CD4-positive, alpha-beta memory T cell (primary cell): ENCODE results near the gene DHRS13. TPM values are rescaled to one million over a fixed set of nuclear protein-coding genes. Genes with fewer than 3 reads are reported as not detected.
A peak's percentile ranks its signal among the peaks of the same experiment; 100 is the strongest.

Experiments used
- CTCF ChIA-PET: fragments of 350-600 bp; sonication (Branson Sonifier 250); formaldehyde crosslinking; loops from one replicate; lab custom pipeline; 2021; ENCODE audit warnings: inconsistent platforms; ENCODE audit not compliant: partially characterized antibody; lab: Charles Lee
- POLR2A ChIA-PET: fragments of 350-600 bp; sonication (Branson Sonifier 250); formaldehyde crosslinking; loops from one replicate; lab custom pipeline; 2021; ENCODE audit not compliant: partially characterized antibody; lab: Charles Lee
- DNase-seq, 5 donors: peaks; one replicate each; pipeline versions ENCODE4 v3.0.0 to v3.0.0-alpha.2; 2020 to 2022; ENCODE audit warnings: mixed read lengths in 1 of 5
- H3K27ac ChIP-seq: one replicate; pipeline ENCODE4 v1.7.0; 2013; ENCODE audit warnings: low read depth, low read length
- H3K27me3 ChIP-seq: 2 replicates; pipeline ENCODE4 v1.7.0; 2013; ENCODE audit warnings: mild to moderate bottlenecking, low read length, moderate library complexity; ENCODE audit not compliant: insufficient read depth
- H3K36me3 ChIP-seq: 2 replicates; pipeline ENCODE4 v1.7.0; 2013; ENCODE audit warnings: mild to moderate bottlenecking, low read length, moderate library complexity; ENCODE audit not compliant: insufficient read depth
- H3K4me1 ChIP-seq: 2 replicates; pipeline ENCODE4 v1.7.0; 2013; ENCODE audit warnings: mild to moderate bottlenecking, low read length, moderate library complexity; ENCODE audit not compliant: insufficient read depth
- H3K4me3 ChIP-seq, 2 donors: one replicate each; pipeline ENCODE4 v1.7.0; 2013; ENCODE audit warnings: low read length in 2 of 2, mild to moderate bottlenecking in 1 of 2
- H3K9me3 ChIP-seq, 2 donors: one replicate each; pipeline ENCODE4 v1.7.0; 2013; ENCODE audit warnings: low read length in 2 of 2, control low read depth in 1 of 2; ENCODE audit not compliant: control insufficient read depth in 1 of 2
- H3K27ac Mint-ChIP-seq, 7 donors: one replicate each; pipeline ENCODE4 v1.8.0; 2020 to 2021; ENCODE audit warnings: mixed read lengths in 7 of 7, mild to moderate bottlenecking in 6 of 7, inconsistent platforms in 3 of 7, moderate library complexity in 3 of 7
- H3K27me3 Mint-ChIP-seq, 2 donors: one replicate each; pipeline ENCODE4 v1.8.0; 2020 to 2021; ENCODE audit warnings: mixed read lengths in 2 of 2
- H3K36me3 Mint-ChIP-seq, 2 donors: one replicate each; pipeline ENCODE4 v1.8.0; 2020 to 2021; ENCODE audit warnings: mixed read lengths in 2 of 2, inconsistent platforms in 1 of 2, mild to moderate bottlenecking in 1 of 2
- H3K4me1 Mint-ChIP-seq, 4 donors: one replicate each; pipeline ENCODE4 v1.8.0; 2020 to 2021; ENCODE audit warnings: mixed read lengths in 4 of 4, mild to moderate bottlenecking in 1 of 4
- H3K4me3 Mint-ChIP-seq, 8 donors: one replicate each; pipeline ENCODE4 v1.8.0; 2020 to 2021; ENCODE audit warnings: mixed read lengths in 8 of 8, mild to moderate bottlenecking in 7 of 8, moderate library complexity in 6 of 8, inconsistent platforms in 3 of 8
- H3K9me3 Mint-ChIP-seq, 8 donors: one replicate each; pipeline ENCODE4 v1.8.0; 2020 to 2021; ENCODE audit warnings: mixed read lengths in 8 of 8, mild to moderate bottlenecking in 5 of 8, inconsistent platforms in 3 of 8, moderate library complexity in 1 of 8
- intact Hi-C: fragments of 100-400 bp; cut with micrococcal nuclease; formaldehyde crosslinking; loops from one replicate; pipeline ENCODE4 v1.15.1; 2023
- polyA plus RNA-seq, 2 donors: library from polyadenylated mRNA; unstranded; fragments of 300-500 nt; fragmentation: Illumina TruSeq; gene quantifications; one replicate each; pipeline ENCODE4 v1.2.3, GENCODE V29; 2021
- total RNA-seq, 2 experiments: library from RNA; stranded (reverse); gene quantifications; one replicate each; pipeline ENCODE4 v1.2.3, GENCODE V29; 2021

The DHRS13 gene
- total and polyA plus RNA-seq, 4 experiments from 2014 or later = 15.1 to 49.6 (median 32.1) TPM

- H3K36me3 ChIP-seq = no peaks in the 10 kb centered on the region
Measured at GRCh38 chr17:28944343-28944742, 41.5 kb upstream of the DHRS13 start.

GRCh38 chr17:28942925-28943324, 40.0 kb upstream of the DHRS13 start:
- intact Hi-C loops = no loop called here
- CTCF ChIA-PET = interaction anchor here (1.1 to 1.6 kb wide), 4 partner anchors 11 to 193 kb away, joined by 3 to 5 read pairs (median 4); partner anchors contain the start of gene DHRS13
- H3K4me1 Mint-ChIP-seq = peaks cover 60 to 92% (median 79%) of the 10 kb centered on the region in 4 donors
- POLR2A ChIA-PET = interaction anchor here (1.2 kb wide), 1 partner anchor 13 kb away, joined by 5 read pairs; no protein-coding TSS in a partner anchor
- peak overlapping the region in 1 of 8 donors; percentile 26 for H3K4me3 Mint-ChIP-seq
- Histone ChIP-seq H3K27me3 (no peaks in the 10 kb centered on the region), H3K4me3 (no peak overlapping the region), H3K36me3 (peaks cover 5% of the 10 kb centered on the region), H3K9me3 (no peaks in the 10 kb centered on the region), H3K4me1 (peaks cover 84% of the 10 kb centered on the region), H3K27ac (no peak overlapping the region)
- peak overlapping the region in 3 of 7 donors; percentile 6 to 82 (median 46) for H3K27ac Mint-ChIP-seq
- no peaks in the 10 kb centered on the region for H3K9me3 Mint-ChIP-seq
- peaks cover 16 to 68% of the 10 kb centered on the region in 2 donors for H3K36me3 Mint-ChIP-seq
- no peak for DNase-seq
- H3K27me3 Mint-ChIP-seq = no peaks in the 10 kb centered on the region

More at GRCh38 chr17:28944343-28944742, 41.5 kb upstream of the DHRS13 start:
- Histone ChIP-seq H3K4me3 (no peak overlapping the region), H3K4me1 (peaks cover 81% of the 10 kb centered on the region), H3K27me3 (no peaks in the 10 kb centered on the region), H3K27ac (no peak overlapping the region), H3K9me3 (no peaks in the 10 kb centered on the region)
- ChIA-PET POLR2A (interaction anchor here (0.9 to 9.9 kb wide), 3 partner anchors 7 to 17 kb away, joined by 3 to 257 read pairs (median 134); no protein-coding TSS in a partner anchor), CTCF (interaction anchor here (0.7 to 1.7 kb wide), 6 partner anchors 15 to 217 kb away, joined by 3 to 5 read pairs (median 3); partner anchors contain the start of gene DHRS13)
- Mint-ChIP-seq H3K27me3 (no peaks in the 10 kb centered on the region), H3K4me3 (peak overlapping the region in 3 of 8 donors; percentile 43 to 67 (median 53)), H3K27ac (peak overlapping the region in 4 of 7 donors; percentile 3 to 96 (median 42)), H3K9me3 (no peaks in the 10 kb centered on the region), H3K4me1 (peaks cover 56 to 92% (median 77%) of the 10 kb centered on the region in 4 donors), H3K36me3 (peaks cover 17 to 71% of the 10 kb centered on the region in 2 donors)
- intact Hi-C loops = no loop called here
- no peak for DNase-seq

GRCh38 chr17:28941251-28941650, 38.4 kb upstream of the DHRS13 start:
- Histone ChIP-seq H3K4me1 (peaks cover 84% of the 10 kb centered on the region), H3K27me3 (no peaks in the 10 kb centered on the region), H3K4me3 (no peak overlapping the region), H3K27ac (no peak overlapping the region), H3K9me3 (no peaks in the 10 kb centered on the region), H3K36me3 (peaks cover 5% of the 10 kb centered on the region)
- H3K27me3 Mint-ChIP-seq = no peaks in the 10 kb centered on the region
- H3K4me3 Mint-ChIP-seq = peak overlapping the region in 1 of 8 donors; percentile 83
- DNase-seq = no peak
- ChIA-PET POLR2A (interaction anchor here (0.9 to 10.8 kb wide), 5 partner anchors 8 to 294 kb away, joined by 3 to 134 read pairs (median 4); partner anchors contain the start of genes FLOT2 and PHF12), CTCF (no interaction called here)
- intact Hi-C loops = no loop called here
- peaks cover 59 to 92% (median 77%) of the 10 kb centered on the region in 4 donors for H3K4me1 Mint-ChIP-seq
- peak overlapping the region in 2 of 7 donors; percentile 42 to 78 for H3K27ac Mint-ChIP-seq
- peaks cover 11 to 60% of the 10 kb centered on the region in 2 donors for H3K36me3 Mint-ChIP-seq
- H3K9me3 Mint-ChIP-seq = no peaks in the 10 kb centered on the region

GRCh38 chr17:28940675-28941074, 37.8 kb upstream of the DHRS13 start:
- H3K9me3 ChIP-seq = no peaks in the 10 kb centered on the region
- peak overlapping the region in 5 of 8 donors; percentile 43 to 83 (median 54) for H3K4me3 Mint-ChIP-seq
- peaks cover 11 to 63% of the 10 kb centered on the region in 2 donors for H3K36me3 Mint-ChIP-seq
- H3K27ac Mint-ChIP-seq = peak overlapping the region in 5 of 7 donors; percentile 19 to 82 (median 42)
- no peaks in the 10 kb centered on the region for H3K9me3 Mint-ChIP-seq
- H3K36me3 ChIP-seq = peaks cover 5% of the 10 kb centered on the region
- no peak for DNase-seq
- H3K27me3 Mint-ChIP-seq = no peaks in the 10 kb centered on the region
- H3K27me3 ChIP-seq = no peaks in the 10 kb centered on the region
- ChIA-PET POLR2A (interaction anchor here (1.4 to 10.8 kb wide), 4 partner anchors 9 to 43 kb away, joined by 4 to 134 read pairs (median 28); partner anchors contain the start of genes FLOT2 and PHF12), CTCF (interaction anchor here (0.9 to 1.8 kb wide), 2 partner anchors 13 to 24 kb away, joined by 4 to 8 read pairs; no protein-coding TSS in a partner anchor)
- H3K4me1 Mint-ChIP-seq = peaks cover 60 to 92% (median 77%) of the 10 kb centered on the region in 4 donors
- intact Hi-C loops = no loop called here
- H3K4me3 ChIP-seq = no peak overlapping the region
- H3K27ac ChIP-seq = no peak overlapping the region
- peaks cover 84% of the 10 kb centered on the region for H3K4me1 ChIP-seq

- peak overlapping the region in 7 of 8 donors; percentile 5 to 83 (median 49) for H3K4me3 Mint-ChIP-seq
- H3K27ac ChIP-seq = no peak overlapping the region
- peaks cover 55 to 91% (median 76%) of the 10 kb centered on the region in 4 donors for H3K4me1 Mint-ChIP-seq
- peaks cover 83% of the 10 kb centered on the region for H3K4me1 ChIP-seq
- no peaks in the 10 kb centered on the region for H3K27me3 Mint-ChIP-seq
- ChIA-PET CTCF (interaction anchor here (0.9 to 2.0 kb wide), 3 partner anchors 13 to 25 kb away, joined by 4 to 8 read pairs (median 6); no protein-coding TSS in a partner anchor), POLR2A (interaction anchor here (1.4 to 10.8 kb wide), 3 partner anchors 9 to 42 kb away, joined by 4 to 134 read pairs (median 53); partner anchors contain the start of genes FLOT2 and PHF12)
- H3K27ac Mint-ChIP-seq = peak overlapping the region in 6 of 7 donors; percentile 31 to 82 (median 42)
- H3K9me3 ChIP-seq = no peaks in the 10 kb centered on the region
- intact Hi-C loops = no loop called here
- no peak for DNase-seq
- peaks cover 5% of the 10 kb centered on the region for H3K36me3 ChIP-seq
- H3K36me3 Mint-ChIP-seq = peaks cover 11 to 60% of the 10 kb centered on the region in 2 donors
- no peak overlapping the region for H3K4me3 ChIP-seq
- no peaks in the 10 kb centered on the region for H3K27me3 ChIP-seq
- H3K9me3 Mint-ChIP-seq = no peaks in the 10 kb centered on the region
Measured at GRCh38 chr17:28940142-28940541, 37.3 kb upstream of the DHRS13 start.

- Histone ChIP-seq H3K4me1 (peaks cover 73% of the 10 kb centered on the region), H3K27me3 (no peaks in the 10 kb centered on the region), H3K4me3 (no peak overlapping the region), H3K27ac (no peak overlapping the region), H3K9me3 (no peaks in the 10 kb centered on the region), H3K36me3 (peaks cover 5% of the 10 kb centered on the region)
- Mint-ChIP-seq H3K4me3 (peak overlapping the region in 1 of 8 donors; percentile 65), H3K27me3 (no peaks in the 10 kb centered on the region), H3K36me3 (peaks cover 12 to 57% of the 10 kb centered on the region in 2 donors), H3K27ac (peak overlapping the region; percentile 3 to 74 (median 35)), H3K4me1 (peaks cover 55 to 89% (median 74%) of the 10 kb centered on the region in 4 donors), H3K9me3 (no peaks in the 10 kb centered on the region)
- intact Hi-C loops = no loop called here
- ChIA-PET CTCF (interaction anchor here (2.0 to 4.7 kb wide), 2 partner anchors 11 to 27 kb away, joined by 6 to 14 read pairs; no protein-coding TSS in a partner anchor), POLR2A (interaction anchor here (1.9 to 10.8 kb wide), 3 partner anchors 11 to 211 kb away, joined by 6 to 134 read pairs (median 53); partner anchors contain the start of genes PHF12 and TLCD1)
- no peak for DNase-seq
Measured at GRCh38 chr17:28938552-28938951, 35.7 kb upstream of the DHRS13 start.
